H9 (cell line): Measurements from ENCODE around the gene AGTRAP. TPM values are rescaled to one million over a fixed set of nuclear protein-coding genes. Genes with fewer than 3 reads are reported as not detected.

Experiments
- DNase-seq: peaks from one replicate; pipeline ENCODE4 v3.0.0-alpha.2; 2017
- H2AFZ ChIP-seq: one replicate; pipeline ENCODE4 v1.6.1; 2013; ENCODE audit warnings: mild to moderate bottlenecking, low read length, control low read depth, moderate library complexity
- H2AK5ac ChIP-seq: 2 replicates; pipeline ENCODE4 v1.6.1; 2013; ENCODE audit warnings: low read length, control low read depth, mixed read lengths; ENCODE audit not compliant: insufficient read length
- H2BK120ac ChIP-seq: one replicate; pipeline ENCODE4 v1.6.1; 2013; ENCODE audit warnings: low read depth, mild to moderate bottlenecking, low read length, control low read depth, inconsistent platforms; ENCODE audit not compliant: poor library complexity, severe bottlenecking
- H2BK12ac ChIP-seq: 2 replicates; pipeline ENCODE4 v1.6.1; 2013; ENCODE audit warnings: low read length, control low read depth, mixed read lengths, low read depth; ENCODE audit not compliant: insufficient read length
- H2BK15ac ChIP-seq: 2 replicates; pipeline ENCODE4 v1.6.1; 2013; ENCODE audit warnings: low read depth, low read length, control low read depth
- H2BK20ac ChIP-seq: one replicate; pipeline ENCODE4 v1.6.1; 2013; ENCODE audit warnings: low read depth, mild to moderate bottlenecking, low read length, control low read depth, inconsistent platforms; ENCODE audit not compliant: poor library complexity, severe bottlenecking
- H2BK5ac ChIP-seq: 2 replicates; pipeline ENCODE4 v1.6.1; 2013; ENCODE audit warnings: low read length, control low read depth, mixed read lengths; ENCODE audit not compliant: insufficient read length
- H3K14ac ChIP-seq: 2 replicates; pipeline ENCODE4 v1.6.1; 2013; ENCODE audit warnings: low read length, control low read depth; ENCODE audit not compliant: insufficient read depth
- H3K18ac ChIP-seq: 2 replicates; pipeline ENCODE4 v1.6.1; 2013; ENCODE audit warnings: low read depth, mild to moderate bottlenecking, mixed read lengths, low read length, control low read depth; ENCODE audit not compliant: insufficient read length
- H3K23ac ChIP-seq: 2 replicates; pipeline ENCODE4 v1.6.1; 2013; ENCODE audit warnings: low read length, control low read depth, mixed read lengths, low read depth; ENCODE audit not compliant: insufficient read length
- H3K23me2 ChIP-seq: 2 replicates; pipeline ENCODE4 v1.6.1; 2013; ENCODE audit warnings: low read depth, mild to moderate bottlenecking, mixed read lengths, low read length, control low read depth; ENCODE audit not compliant: insufficient read length, poor library complexity, severe bottlenecking
- H3K27ac ChIP-seq: 2 replicates; pipeline ENCODE4 v1.5.1; 2013; ENCODE audit warnings: low read length, control low read depth, mixed read lengths, low read depth; ENCODE audit not compliant: insufficient read length
- H3K27me3 ChIP-seq: 2 replicates; pipeline ENCODE4 v1.6.1; 2013; ENCODE audit warnings: low read length, control low read depth, inconsistent platforms; ENCODE audit not compliant: insufficient read depth
- H3K4ac ChIP-seq: 2 replicates; pipeline ENCODE4 v1.6.1; 2013; ENCODE audit warnings: low read depth, mild to moderate bottlenecking, control low read depth, inconsistent platforms, low read length, moderate library complexity
- H3K4me1 ChIP-seq: 2 replicates; pipeline ENCODE4 v1.6.1; 2013; ENCODE audit warnings: low read length, control low read depth, inconsistent platforms; ENCODE audit not compliant: insufficient read depth
- H3K4me2 ChIP-seq: 2 replicates; pipeline ENCODE4 v1.6.1; 2013; ENCODE audit warnings: low read length, control low read depth, mixed read lengths; ENCODE audit not compliant: insufficient read length, insufficient read depth
- H3K56ac ChIP-seq: 2 replicates; pipeline ENCODE4 v1.6.1; 2013; ENCODE audit warnings: low read depth, mild to moderate bottlenecking, mixed read lengths, low read length, control low read depth; ENCODE audit not compliant: insufficient read length
- H3K79me1 ChIP-seq: 2 replicates; pipeline ENCODE4 v1.6.1; 2013; ENCODE audit warnings: low read depth, mild to moderate bottlenecking, moderate library complexity, low read length, control low read depth, inconsistent platforms; ENCODE audit not compliant: insufficient read depth, poor library complexity, severe bottlenecking
- H3K79me2 ChIP-seq: 2 replicates; pipeline ENCODE4 v1.6.1; 2013; ENCODE audit warnings: low read length, control low read depth, inconsistent platforms; ENCODE audit not compliant: insufficient read depth
- H3K9ac ChIP-seq: 2 replicates; pipeline ENCODE4 v1.6.1; 2013; ENCODE audit warnings: low read length, control low read depth, mixed read lengths; ENCODE audit not compliant: insufficient read length; ENCODE audit errors: extremely low read depth
- H3K9me3 ChIP-seq: one replicate; pipeline ENCODE4 v1.6.1; 2013; ENCODE audit warnings: low read depth, low read length, inconsistent platforms; ENCODE audit not compliant: control insufficient read depth
- H3T11ph ChIP-seq: one replicate; pipeline ENCODE4 v1.6.1; 2013; ENCODE audit warnings: mild to moderate bottlenecking, low read length, control low read depth, inconsistent platforms
- H4K20me1 ChIP-seq: one replicate; pipeline ENCODE4 v1.6.1; 2013; ENCODE audit not compliant: control insufficient read depth, insufficient read length, insufficient read depth
- H4K5ac ChIP-seq: 2 replicates; pipeline ENCODE4 v1.6.1; 2013; ENCODE audit warnings: low read depth, mild to moderate bottlenecking, mixed read lengths, low read length, control low read depth; ENCODE audit not compliant: insufficient read length
- H4K8ac ChIP-seq: replicated peaks from 2 replicates; pipeline ENCODE4 v1.6.1; 2013; ENCODE audit warnings: low read length, control low read depth, mixed read lengths, low read depth; ENCODE audit not compliant: insufficient read length
- H4K91ac ChIP-seq: 2 replicates; pipeline ENCODE4 v1.6.1; 2013; ENCODE audit warnings: low read depth, mild to moderate bottlenecking, moderate library complexity, mixed read lengths, low read length, control low read depth; ENCODE audit not compliant: insufficient read length
- H3K27ac Mint-ChIP-seq, 3 experiments: 2 replicates in 2 of 3; 3 replicates in 1 of 3; pipeline ENCODE4 v1.8.0; 2020 to 2021; ENCODE audit warnings: mixed read lengths in 3 of 3, mild to moderate bottlenecking in 1 of 3, moderate library complexity in 1 of 3
- H3K27me3 Mint-ChIP-seq: 2 replicates; pipeline ENCODE4 v1.8.0; 2021; ENCODE audit warnings: low read depth, mild to moderate bottlenecking, moderate library complexity, mixed read lengths
- H3K36me3 Mint-ChIP-seq, 3 experiments: 2 replicates in 2 of 3; 3 replicates in 1 of 3; pipeline ENCODE4 v1.8.0; 2020 to 2021; ENCODE audit warnings: low read depth in 3 of 3, mixed read lengths in 3 of 3; ENCODE audit not compliant: insufficient read depth in 1 of 3
- H3K4me1 Mint-ChIP-seq, 2 experiments: 2 replicates each; pipeline ENCODE4 v1.8.0; 2020; ENCODE audit warnings: mixed read lengths in 2 of 2
- H3K4me3 Mint-ChIP-seq, 2 experiments: 2 replicates in 1 of 2; 3 replicates in 1 of 2; pipeline ENCODE4 v1.8.0; 2020 to 2021; ENCODE audit warnings: mild to moderate bottlenecking in 2 of 2, mixed read lengths in 2 of 2, moderate library complexity in 1 of 2
- H3K9me3 Mint-ChIP-seq, 2 experiments: 2 replicates in 1 of 2; 3 replicates in 1 of 2; pipeline ENCODE4 v1.8.0; 2020; ENCODE audit warnings: mild to moderate bottlenecking in 2 of 2, mixed read lengths in 2 of 2, moderate library complexity in 1 of 2
- WGBS: extraction: QIAGEN DNeasy Blood & Tissue Kit; methylation state at CpG from one replicate; pipeline ENCODE4 v1.1.7; 2013; ENCODE audit warnings: missing lambda C conversion rate, low lambda C conversion rate, mixed read lengths; ENCODE audit not compliant: insufficient read length; ENCODE audit errors: extremely low coverage; 5-methylcytosine and 5-hydroxymethylcytosine counted together
- total RNA-seq: library from RNA; stranded (reverse); gene quantifications from 2 replicates; pipeline ENCODE4 v1.2.1, GENCODE V29; 2021
- TF ChIP-seq, protein P1 (sequence below): fragments of 200-600 bp; sonication (generic); conservative IDR thresholded peaks from 3 replicates; pipeline ENCODE4 v1.8.0; 2021; ENCODE audit warnings: antibody characterized with exemption, mild to moderate bottlenecking

The AGTRAP gene
- total RNA-seq, 1 experiment from 2014 or later, result 60.9 TPM

GRCh38 chr1:11736746-11737639 lies 1.1 kb downstream of the AGTRAP start:
- no peak overlapping the region for H3T11ph ChIP-seq
- peak overlapping the region; percentile 2 for H3K18ac ChIP-seq

More at GRCh38 chr1:11736746-11737639, 1.1 kb downstream of the AGTRAP start:
- H3K27me3 Mint-ChIP-seq, result no peaks in the 10 kb centered on the region; the same call in 1 of the 2 replicates
- Histone ChIP-seq H2BK20ac (no peak overlapping the region), H3K9me3 (no peaks in the 10 kb centered on the region), H2BK5ac (no peak overlapping the region), H4K91ac (no peak overlapping the region), H2AFZ (no peak overlapping the region), H3K27me3 (no peaks in the 10 kb centered on the region), H4K5ac (no peak overlapping the region), H4K8ac (no peak overlapping the region), H2BK12ac (no peak overlapping the region), H3K23me2 (peaks cover 6% of the 10 kb centered on the region), H3K4me1 (peaks cover 4% of the 10 kb centered on the region; the same call in 1 of the 2 replicates), H2BK120ac (no peak overlapping the region), H3K9ac (peak overlapping the region; percentile 26), H3K56ac (no peak overlapping the region), H3K4me2 (peak overlapping the region; percentile 61), H4K20me1 (no peaks in the 10 kb centered on the region), H2AK5ac (no peak overlapping the region), H3K79me2 (no peaks in the 10 kb centered on the region), H2BK15ac (no peak overlapping the region), H3K27ac (peak overlapping the region; percentile 2), H3K14ac (peak overlapping the region; percentile 7; the same call in 1 of the 2 replicates), H3K79me1 (no peaks in the 10 kb centered on the region), H3K4ac (no peak overlapping the region), H3K23ac (no peak overlapping the region)
- peak overlapping the region; percentile 91 to 92 (median 91) for H3K27ac Mint-ChIP-seq
- no CpG with 5 or more reads among the region's 15 CpGs for WGBS
- H3K9me3 Mint-ChIP-seq, result no peaks in the 10 kb centered on the region
- peak overlapping the region; percentile 89 to 97 for H3K4me3 Mint-ChIP-seq
- DNase-seq, result peak; percentile 68
- H3K4me1 Mint-ChIP-seq, result peaks cover 37 to 43% of the 10 kb centered on the region in 2 experiments
- TF ChIP-seq, protein P1, sequence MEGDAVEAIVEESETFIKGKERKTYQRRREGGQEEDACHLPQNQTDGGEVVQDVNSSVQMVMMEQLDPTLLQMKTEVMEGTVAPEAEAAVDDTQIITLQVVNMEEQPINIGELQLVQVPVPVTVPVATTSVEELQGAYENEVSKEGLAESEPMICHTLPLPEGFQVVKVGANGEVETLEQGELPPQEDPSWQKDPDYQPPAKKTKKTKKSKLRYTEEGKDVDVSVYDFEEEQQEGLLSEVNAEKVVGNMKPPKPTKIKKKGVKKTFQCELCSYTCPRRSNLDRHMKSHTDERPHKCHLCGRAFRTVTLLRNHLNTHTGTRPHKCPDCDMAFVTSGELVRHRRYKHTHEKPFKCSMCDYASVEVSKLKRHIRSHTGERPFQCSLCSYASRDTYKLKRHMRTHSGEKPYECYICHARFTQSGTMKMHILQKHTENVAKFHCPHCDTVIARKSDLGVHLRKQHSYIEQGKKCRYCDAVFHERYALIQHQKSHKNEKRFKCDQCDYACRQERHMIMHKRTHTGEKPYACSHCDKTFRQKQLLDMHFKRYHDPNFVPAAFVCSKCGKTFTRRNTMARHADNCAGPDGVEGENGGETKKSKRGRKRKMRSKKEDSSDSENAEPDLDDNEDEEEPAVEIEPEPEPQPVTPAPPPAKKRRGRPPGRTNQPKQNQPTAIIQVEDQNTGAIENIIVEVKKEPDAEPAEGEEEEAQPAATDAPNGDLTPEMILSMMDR, result no peak
- H3K36me3 Mint-ChIP-seq, result peaks cover 0 to 11% (median 0%) of the 10 kb centered on the region in 3 experiments; a peak in 4 of 7 replicates
